ENCODE measurements around the gene FUT7.

The FUT7 gene

GRCh38 chr9:137067860-137068538 lies 36.1 kb upstream of the FUT7 start:
- peak overlapping the region; percentile 70 for H3K27ac ChIP-seq (ENCODE audit: low read depth, low read length)
- H3K36me3 ChIP-seq (ENCODE audit: low read length) = no peaks in the 10 kb centered on the region
- no peak overlapping the region for H2AFZ ChIP-seq (ENCODE audit: low read depth, low read length, severe bottlenecking)
- H4K20me1 ChIP-seq (ENCODE audit: low read depth, low read length) = no peaks in the 10 kb centered on the region
- TF ChIP-seq EZH2phosphoT487 (conservative IDR thresholded peaks at IDR 0.05; ENCODE audit: low read length) (no peak), CTCF (IDR thresholded peaks at IDR 0.05; ENCODE audit: insufficient read depth, low read length, poor library complexity, severe bottlenecking) (peak; percentile 52)
- H3K4me2 ChIP-seq (ENCODE audit: low read depth, low read length, poor library complexity, severe bottlenecking) = peak overlapping the region; percentile 79
- H3K27me3 ChIP-seq (ENCODE audit: low read length) = no peaks in the 10 kb centered on the region
- no peaks in the 10 kb centered on the region for H3K9me2 ChIP-seq (replicated peaks; ENCODE audit: insufficient read depth, low read length)
- H3K79me2 ChIP-seq (ENCODE audit: insufficient read depth, low read length) = peaks cover 12% of the 10 kb centered on the region
- H3K4me3 ChIP-seq (ENCODE audit: insufficient read depth, low read length, poor library complexity, severe bottlenecking) = no peak overlapping the region
- peak overlapping the region; percentile 80; the same call in 1 of the 2 replicates for H3K9ac ChIP-seq (ENCODE audit: low read length)
- H3F3A ChIP-seq (ENCODE audit: insufficient read depth) = peaks cover 13% of the 10 kb centered on the region
- no peaks in the 10 kb centered on the region for H3K9me3 ChIP-seq (ENCODE audit: insufficient read depth, low read length)

- Histone ChIP-seq H3F3A (ENCODE audit: insufficient read depth) (peaks cover 13% of the 10 kb centered on the region), H3K4me3 (ENCODE audit: insufficient read depth, low read length, poor library complexity, severe bottlenecking) (no peak overlapping the region), H3K36me3 (ENCODE audit: low read length) (no peaks in the 10 kb centered on the region), H3K27me3 (ENCODE audit: low read length) (no peaks in the 10 kb centered on the region), H2AFZ (ENCODE audit: low read depth, low read length, severe bottlenecking) (no peak overlapping the region), H3K9me2 (replicated peaks; ENCODE audit: insufficient read depth, low read length) (no peaks in the 10 kb centered on the region), H3K79me2 (ENCODE audit: insufficient read depth, low read length) (peaks cover 12% of the 10 kb centered on the region), H3K9me3 (ENCODE audit: insufficient read depth, low read length) (no peaks in the 10 kb centered on the region), H3K4me2 (ENCODE audit: low read depth, low read length, poor library complexity, severe bottlenecking) (no peak overlapping the region), H3K27ac (ENCODE audit: low read depth, low read length) (no peak overlapping the region), H4K20me1 (ENCODE audit: low read depth, low read length) (no peaks in the 10 kb centered on the region), H3K9ac (ENCODE audit: low read length) (no peak overlapping the region)
- no peak for TF ChIP-seq EZH2phosphoT487 (conservative IDR thresholded peaks at IDR 0.05; ENCODE audit: low read length)
- TF ChIP-seq CTCF (IDR thresholded peaks at IDR 0.05; ENCODE audit: insufficient read depth, low read length, poor library complexity, severe bottlenecking) = no peak
These were observed 34.4 kb upstream of the FUT7 start for GRCh38 chr9:137066096-137066861.

GRCh38 chr9:137065336-137065967 lies 33.6 kb upstream of the FUT7 start:
- H3K27ac ChIP-seq (ENCODE audit: low read depth, low read length) = no peak overlapping the region
- no peaks in the 10 kb centered on the region for H3K9me2 ChIP-seq (replicated peaks; ENCODE audit: insufficient read depth, low read length)
- peaks cover 12% of the 10 kb centered on the region for H3K79me2 ChIP-seq (ENCODE audit: insufficient read depth, low read length)
- no peak overlapping the region for H3K9ac ChIP-seq (ENCODE audit: low read length)
- H3K27me3 ChIP-seq (ENCODE audit: low read length) = no peaks in the 10 kb centered on the region
- TF ChIP-seq EZH2phosphoT487 (conservative IDR thresholded peaks at IDR 0.05; ENCODE audit: low read length) = no peak
- TF ChIP-seq CTCF (IDR thresholded peaks at IDR 0.05; ENCODE audit: insufficient read depth, low read length, poor library complexity, severe bottlenecking) = no peak
- H3K9me3 ChIP-seq (ENCODE audit: insufficient read depth, low read length) = no peaks in the 10 kb centered on the region
- no peak overlapping the region for H3K4me2 ChIP-seq (ENCODE audit: low read depth, low read length, poor library complexity, severe bottlenecking)
- H3F3A ChIP-seq (ENCODE audit: insufficient read depth) = peaks cover 13% of the 10 kb centered on the region
- H4K20me1 ChIP-seq (ENCODE audit: low read depth, low read length) = no peaks in the 10 kb centered on the region
- no peak overlapping the region for H3K4me3 ChIP-seq (ENCODE audit: insufficient read depth, low read length, poor library complexity, severe bottlenecking)
- no peak overlapping the region for H2AFZ ChIP-seq (ENCODE audit: low read depth, low read length, severe bottlenecking)
- no peaks in the 10 kb centered on the region for H3K36me3 ChIP-seq (ENCODE audit: low read length)

Measured in SU-DHL-6 (cell line).